Transverse colon (tissue), 4 donors: Measurements from ENCODE around the gene CDKL5. TPM values are rescaled to one million over a fixed set of nuclear protein-coding genes. Genes with fewer than 3 reads are reported as not detected.

Experiments
- DNase-seq: peaks from one replicate; pipeline ENCODE4 v3.0.0-alpha.2; 2019
- H3K27ac ChIP-seq, 4 donors: fragments of 200-600 bp; sonication (generic); 2 replicates each; pipeline ENCODE4 v1.5.1; 2016 to 2018; ENCODE audit warnings: inconsistent platforms in 4 of 4
- H3K27me3 ChIP-seq: fragments of 200-600 bp; sonication (generic); 2 replicates; pipeline ENCODE4 v1.5.1; 2017; ENCODE audit warnings: inconsistent platforms
- H3K36me3 ChIP-seq, 4 donors: fragments of 200-600 bp; sonication (generic); 2 replicates each; pipeline ENCODE4 v1.5.1; 2017 to 2019; ENCODE audit warnings: inconsistent platforms in 4 of 4
- H3K4me1 ChIP-seq, 4 donors: fragments of 200-600 bp; sonication (generic); 2 replicates each; pipeline ENCODE4 v1.5.1; 2017 to 2020; ENCODE audit warnings: inconsistent platforms in 4 of 4
- H3K4me3 ChIP-seq, 4 donors: fragments of 200-600 bp; sonication (generic); 1 replicate in 1 of 4; 2 replicates in 3 of 4; pipeline versions ENCODE4 v1.5.1 to v1.6.1; 2017 to 2019; ENCODE audit warnings: inconsistent platforms in 4 of 4
- H3K9me3 ChIP-seq, 2 donors: fragments of 200-600 bp; sonication (generic); 2 replicates each; pipeline ENCODE4 v1.5.1; 2017 to 2019; ENCODE audit warnings: inconsistent platforms in 2 of 2
- CTCF ChIP-seq, 5 experiments: fragments of 200-600 bp in 3 of 5; fragments of 450-650 bp in 2 of 5; sonication (generic) in 3 of 5; IDR thresholded peaks; 1 replicate in 2 of 5; 2 replicates in 3 of 5; pipeline ENCODE4 v1.5.1; 2016 to 2017; ENCODE audit warnings: antibody characterized with exemption in 5 of 5, inconsistent platforms in 3 of 5, mild to moderate bottlenecking in 2 of 5, moderate library complexity in 1 of 5
- EP300 ChIP-seq: sonication (generic); formaldehyde crosslinking; IDR thresholded peaks from one replicate; pipeline ENCODE4 v1.6.1; 2017; ENCODE audit warnings: antibody characterized with exemption, low read depth
- POLR2A ChIP-seq: fragments of 450-650 bp; IDR thresholded peaks from one replicate; pipeline ENCODE4 v1.6.1; 2016; ENCODE audit warnings: antibody characterized with exemption, mild to moderate bottlenecking, moderate library complexity
- POLR2AphosphoS5 ChIP-seq, 3 donors: sonication (generic); formaldehyde crosslinking; IDR thresholded peaks; one replicate each; pipeline ENCODE4 v1.6.1; 2016; ENCODE audit warnings: antibody characterized with exemption in 3 of 3
- WGBS, 2 donors: methylation state at CpG; one replicate each; pipeline ENCODE4 v1.1.5; 2018; ENCODE audit warnings: low coverage in 1 of 2; 5-methylcytosine and 5-hydroxymethylcytosine counted together
- in situ Hi-C, 4 donors: fragments of 200-750 bp; cut with MboI; loops; one replicate each; pipeline versions ENCODE4 v1.15.0 to v1.15.1; 2017; ENCODE audit warnings: low sequenced_read_pairs in 3 of 4, low pct_ligation_motif_present in 1 of 4, low pct_unique_long_range_greater_than_20kb in 1 of 4
- intact Hi-C: fragments of 100-400 bp; cut with DNase I; formaldehyde crosslinking; loops from one replicate; pipeline ENCODE4 v1.15.1; 2023; ENCODE audit warnings: low total_unique reads
- total RNA-seq, 4 donors: library from RNA; depleted of rRNA; stranded (reverse); fragments of >200 nt; gene quantifications; one replicate each; pipeline ENCODE4 v1.1.0, GENCODE V29; 2016

CDKL5 gene
- total RNA-seq, 4 donors from 2014 or later = 0.75 to 4.8 (median 3.5) TPM

- WGBS, 2 donors = 89 to 100% methylated on average over 2 of the region's 2 CpGs
- H3K4me3 ChIP-seq = no peak overlapping the region
- H3K4me1 ChIP-seq = no peaks in the 10 kb centered on the region
Measured at GRCh38 chrX:18638398-18638797, 213.0 kb downstream of the CDKL5 start.

GRCh38 chrX:18639280-18639679, 213.9 kb downstream of the CDKL5 start:
- Histone ChIP-seq H3K27ac (no peak overlapping the region), H3K36me3 (no peaks in the 10 kb centered on the region), H3K9me3 (no peaks in the 10 kb centered on the region), H3K27me3 (no peaks in the 10 kb centered on the region), H3K4me3 (no peak overlapping the region), H3K4me1 (no peaks in the 10 kb centered on the region)
- in situ Hi-C loops = no loop called here
- no peak for TF ChIP-seq EP300
- TF ChIP-seq POLR2A = no peak
- TF ChIP-seq POLR2AphosphoS5 (IDR thresholded peaks at IDR 0.05) = no peak
- no peak for TF ChIP-seq CTCF (IDR thresholded peaks at IDR 0.05)
- DNase-seq = no peak
- intact Hi-C loops = loop anchor here (10.0 kb wide), 1 partner anchor 54 kb away; no protein-coding TSS in a partner anchor
- WGBS, 2 donors = 78% methylated on average over 2 of the region's 2 CpGs; no CpG with 5 or more reads in 1 of the 2 donors

More at GRCh38 chrX:18638398-18638797, 213.0 kb downstream of the CDKL5 start:
- H3K27me3 ChIP-seq = no peaks in the 10 kb centered on the region
- H3K36me3 ChIP-seq = no peaks in the 10 kb centered on the region
- TF ChIP-seq POLR2A = no peak
- TF ChIP-seq CTCF (IDR thresholded peaks at IDR 0.05) = no peak
- TF ChIP-seq POLR2AphosphoS5 (IDR thresholded peaks at IDR 0.05) = no peak
- no peak for TF ChIP-seq EP300
- no peaks in the 10 kb centered on the region for H3K9me3 ChIP-seq
- no peak overlapping the region for H3K27ac ChIP-seq
- intact Hi-C loops = loop anchor here (10.0 kb wide), 1 partner anchor 54 kb away; no protein-coding TSS in a partner anchor
- no peak for DNase-seq
- in situ Hi-C loops = no loop called here

GRCh38 chrX:18640686-18641085, 215.3 kb downstream of the CDKL5 start:
- in situ Hi-C loops = no loop called here
- no peaks in the 10 kb centered on the region for H3K36me3 ChIP-seq

GRCh38 chrX:18643243-18643642, 217.8 kb downstream of the CDKL5 start:
- Histone ChIP-seq H3K27me3 (no peaks in the 10 kb centered on the region), H3K9me3 (no peaks in the 10 kb centered on the region), H3K4me1 (no peaks in the 10 kb centered on the region), H3K4me3 (no peak overlapping the region), H3K27ac (no peak overlapping the region), H3K36me3 (no peaks in the 10 kb centered on the region)
- intact Hi-C loops = no loop called here
- no peak for DNase-seq
- in situ Hi-C loops = no loop called here
- 76% methylated on average over 3 of the region's 3 CpGs; no CpG with 5 or more reads in 1 of the 2 donors for WGBS, 2 donors
- TF ChIP-seq POLR2AphosphoS5 (IDR thresholded peaks at IDR 0.05) (no peak), POLR2A (no peak)

More at GRCh38 chrX:18640686-18641085, 215.3 kb downstream of the CDKL5 start:
- no peak for TF ChIP-seq POLR2A
- no peak for TF ChIP-seq CTCF (IDR thresholded peaks at IDR 0.05)
- TF ChIP-seq EP300 = no peak
- no peak for TF ChIP-seq POLR2AphosphoS5 (IDR thresholded peaks at IDR 0.05)
- no peaks in the 10 kb centered on the region for H3K4me1 ChIP-seq
- H3K27me3 ChIP-seq = no peaks in the 10 kb centered on the region
- H3K9me3 ChIP-seq = no peaks in the 10 kb centered on the region
- intact Hi-C loops = no loop called here
- no peak overlapping the region for H3K4me3 ChIP-seq
- WGBS, 2 donors = 67% methylated on average over 10 of the region's 10 CpGs; no CpG with 5 or more reads in 1 of the 2 donors
- H3K27ac ChIP-seq = no peak overlapping the region
- DNase-seq = no peak

- H3K27me3 ChIP-seq = no peaks in the 10 kb centered on the region
- H3K9me3 ChIP-seq = no peaks in the 10 kb centered on the region
- H3K27ac ChIP-seq = no peak overlapping the region
- in situ Hi-C loops (no loop called here), intact Hi-C loops (no loop called here)
- no peaks in the 10 kb centered on the region for H3K4me1 ChIP-seq
- no peak for DNase-seq
- H3K36me3 ChIP-seq = no peaks in the 10 kb centered on the region
- no peak overlapping the region for H3K4me3 ChIP-seq
- 53 to 67% methylated on average over 1 to 3 of the region's 3 CpGs for WGBS, 2 donors
- TF ChIP-seq POLR2AphosphoS5 (IDR thresholded peaks at IDR 0.05) = no peak
- no peak for TF ChIP-seq EP300
- no peak for TF ChIP-seq POLR2A
- no peak for TF ChIP-seq CTCF (IDR thresholded peaks at IDR 0.05)
Measured at GRCh38 chrX:18643853-18644252, 218.4 kb downstream of the CDKL5 start.
